Ascending aorta (tissue), 2 donors: ENCODE data around the gene PTPRN. TPM values are rescaled to one million over a fixed set of nuclear protein-coding genes. Genes with fewer than 3 reads are reported as not detected.

Experiments
- DNase-seq, 2 donors: peaks; one replicate each; pipeline ENCODE4 v3.0.0-alpha.2; 2019; ENCODE audit warnings: low spot score in 2 of 2
- H3K27ac ChIP-seq, 2 donors: fragments of 200-600 bp; sonication (generic); one replicate each; pipeline ENCODE4 v1.5.1; 2016 to 2017; ENCODE audit warnings: mild to moderate bottlenecking in 1 of 2
- H3K27me3 ChIP-seq: fragments of 200-600 bp; sonication (generic); one replicate; pipeline ENCODE4 v1.5.1; 2017
- H3K36me3 ChIP-seq, 2 donors: fragments of 200-600 bp; sonication (generic); one replicate each; pipeline ENCODE4 v1.5.1; 2016
- H3K4me1 ChIP-seq, 2 donors: fragments of 200-600 bp; sonication (generic); one replicate each; pipeline ENCODE4 v1.5.1; 2016 to 2017; ENCODE audit warnings: mild to moderate bottlenecking in 1 of 2
- H3K4me3 ChIP-seq, 2 donors: fragments of 200-600 bp; sonication (generic); one replicate each; pipeline ENCODE4 v1.5.1; 2016 to 2017; ENCODE audit warnings: mild to moderate bottlenecking in 1 of 2
- H3K9me3 ChIP-seq, 2 donors: fragments of 200-600 bp; sonication (generic); one replicate each; pipeline ENCODE4 v1.5.1; 2016
- intact Hi-C: fragments of 100-400 bp; cut with DNase I; formaldehyde crosslinking; loops from one replicate; pipeline ENCODE4 v1.15.1; 2023
- total RNA-seq: library from RNA; depleted of rRNA; stranded (reverse); fragments of >200 nt; gene quantifications from one replicate; pipeline ENCODE4 v1.1.0, GENCODE V29; 2016
- TF ChIP-seq, protein P1 (sequence below), 3 experiments: fragments of 200-600 bp in 2 of 3; fragments of 450-650 bp in 1 of 3; sonication (generic) in 2 of 3; IDR thresholded peaks; one replicate each; pipeline ENCODE4 v1.5.1; 2016 to 2019; ENCODE audit warnings: antibody characterized with exemption in 3 of 3, mild to moderate bottlenecking in 1 of 3, moderate library complexity in 1 of 3

Gene PTPRN
- total RNA-seq, 1 donor from 2014 or later: not detected

DNA sequence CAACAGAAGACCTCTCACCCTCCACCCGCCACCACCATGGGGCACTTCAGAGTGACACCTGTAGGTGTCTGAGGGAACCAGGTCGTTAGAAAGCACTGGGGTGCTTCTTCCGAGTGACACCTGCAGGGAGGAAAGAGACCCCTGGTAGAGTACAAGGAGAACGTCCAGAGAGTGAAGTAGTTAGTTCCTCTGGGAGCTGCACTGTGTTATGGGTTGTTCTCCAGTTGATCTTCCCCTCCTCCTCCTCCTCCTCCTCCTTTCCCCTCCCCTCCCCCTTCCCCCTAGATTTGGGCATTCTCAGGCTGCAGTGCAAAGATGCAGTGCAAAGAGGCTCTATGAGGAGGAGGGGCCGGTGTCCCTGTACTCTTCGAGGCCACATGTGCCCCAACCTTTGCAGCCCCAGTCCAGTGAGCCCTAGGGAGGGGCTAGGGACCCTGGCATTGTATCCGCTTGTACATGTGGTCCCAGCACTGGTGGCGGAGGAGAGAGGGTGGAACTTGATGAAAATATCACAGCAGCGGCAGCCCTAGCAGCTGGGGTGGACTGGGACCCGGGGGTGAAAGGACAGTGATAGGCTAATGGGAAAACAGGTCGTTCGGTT is 29.2 kb downstream of the PTPRN start:
- peak overlapping the region; percentile 99 for H3K27ac ChIP-seq
- peak in 1 of 2 donors; percentile 62 for DNase-seq
- peak overlapping the region; percentile 87 to 95 for H3K4me3 ChIP-seq
- peaks cover 6 to 34% of the 10 kb centered on the region in 2 donors for H3K4me1 ChIP-seq
- peaks cover 33 to 45% of the 10 kb centered on the region in 2 donors for H3K36me3 ChIP-seq
- TF ChIP-seq, protein P1, sequence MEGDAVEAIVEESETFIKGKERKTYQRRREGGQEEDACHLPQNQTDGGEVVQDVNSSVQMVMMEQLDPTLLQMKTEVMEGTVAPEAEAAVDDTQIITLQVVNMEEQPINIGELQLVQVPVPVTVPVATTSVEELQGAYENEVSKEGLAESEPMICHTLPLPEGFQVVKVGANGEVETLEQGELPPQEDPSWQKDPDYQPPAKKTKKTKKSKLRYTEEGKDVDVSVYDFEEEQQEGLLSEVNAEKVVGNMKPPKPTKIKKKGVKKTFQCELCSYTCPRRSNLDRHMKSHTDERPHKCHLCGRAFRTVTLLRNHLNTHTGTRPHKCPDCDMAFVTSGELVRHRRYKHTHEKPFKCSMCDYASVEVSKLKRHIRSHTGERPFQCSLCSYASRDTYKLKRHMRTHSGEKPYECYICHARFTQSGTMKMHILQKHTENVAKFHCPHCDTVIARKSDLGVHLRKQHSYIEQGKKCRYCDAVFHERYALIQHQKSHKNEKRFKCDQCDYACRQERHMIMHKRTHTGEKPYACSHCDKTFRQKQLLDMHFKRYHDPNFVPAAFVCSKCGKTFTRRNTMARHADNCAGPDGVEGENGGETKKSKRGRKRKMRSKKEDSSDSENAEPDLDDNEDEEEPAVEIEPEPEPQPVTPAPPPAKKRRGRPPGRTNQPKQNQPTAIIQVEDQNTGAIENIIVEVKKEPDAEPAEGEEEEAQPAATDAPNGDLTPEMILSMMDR (IDR thresholded peaks at IDR 0.05): peak in 1 of 3 experiments; percentile 15
- no peaks in the 10 kb centered on the region for H3K27me3 ChIP-seq
- intact Hi-C loops: loop anchor here (1.0 to 10.0 kb wide), 10 partner anchors 9 to 265 kb away; partner anchors contain the start of genes ABCB6, CHPF, DNPEP and GLB1L
- H3K9me3 ChIP-seq: no peaks in the 10 kb centered on the region

DNA sequence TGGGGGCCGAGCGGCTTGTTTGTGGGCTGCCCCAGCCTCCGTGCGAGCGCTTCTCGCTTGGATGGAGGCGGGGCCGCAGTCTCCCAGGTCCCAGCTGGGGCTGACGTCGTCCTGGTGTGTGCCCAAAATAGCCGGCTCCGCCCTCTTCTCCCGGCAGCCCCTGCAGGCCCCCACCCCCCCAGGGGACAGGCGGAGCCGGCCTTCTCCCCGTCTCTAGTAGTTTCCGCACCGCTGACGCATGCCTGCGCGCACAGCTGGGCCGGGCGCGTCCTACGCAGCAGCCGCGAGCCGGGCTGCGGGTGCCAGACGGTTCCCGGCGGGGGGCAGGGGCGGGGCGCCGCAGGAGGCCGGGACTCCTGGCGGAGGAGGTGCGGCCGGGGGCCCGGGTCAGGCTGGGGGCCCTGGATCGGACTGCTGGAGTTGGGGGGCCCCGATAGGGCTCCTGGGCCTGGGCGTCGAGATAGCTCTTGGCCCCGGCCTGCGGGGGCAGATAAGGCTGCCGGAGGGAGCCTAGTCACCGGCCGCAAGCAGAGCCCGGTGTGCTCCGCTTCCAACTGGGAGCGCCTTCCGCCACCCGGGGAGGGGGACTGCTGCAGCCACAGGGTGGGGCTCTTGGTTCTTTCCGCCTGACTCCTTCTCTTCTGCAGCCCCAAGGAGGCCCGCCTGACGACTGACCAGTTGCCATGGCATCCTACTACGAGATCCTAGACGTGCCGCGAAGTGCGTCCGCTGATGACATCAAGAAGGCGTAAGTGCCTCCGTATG is 29.9 kb downstream of the PTPRN start, which contains the start of gene DNAJB2:
TSS of gene DNAJB2 (plus strand) at position 216 of the 765 bp plus-strand sequence. CDS start at position 684, 468 bp downstream.
- Histone ChIP-seq H3K4me1 (peaks cover 7 to 35% of the 10 kb centered on the region in 2 donors), H3K4me3 (peak within 1 kb of the TSS; percentile 87 to 95), H3K27ac (peak within 1 kb of the TSS; percentile 99), H3K27me3 (no peaks in the 10 kb centered on the region), H3K36me3 (peaks cover 26 to 38% of the 10 kb centered on the region in 2 donors), H3K9me3 (no peaks in the 10 kb centered on the region)
- intact Hi-C loops: loop anchor here (1.0 to 10.0 kb wide), 10 partner anchors 10 to 265 kb away; partner anchors contain the start of genes ABCB6, CHPF, DNPEP and GLB1L
- TF ChIP-seq, protein P1 (IDR thresholded peaks at IDR 0.05): no peak
- peak; percentile 98 to 99 for DNase-seq

DNA sequence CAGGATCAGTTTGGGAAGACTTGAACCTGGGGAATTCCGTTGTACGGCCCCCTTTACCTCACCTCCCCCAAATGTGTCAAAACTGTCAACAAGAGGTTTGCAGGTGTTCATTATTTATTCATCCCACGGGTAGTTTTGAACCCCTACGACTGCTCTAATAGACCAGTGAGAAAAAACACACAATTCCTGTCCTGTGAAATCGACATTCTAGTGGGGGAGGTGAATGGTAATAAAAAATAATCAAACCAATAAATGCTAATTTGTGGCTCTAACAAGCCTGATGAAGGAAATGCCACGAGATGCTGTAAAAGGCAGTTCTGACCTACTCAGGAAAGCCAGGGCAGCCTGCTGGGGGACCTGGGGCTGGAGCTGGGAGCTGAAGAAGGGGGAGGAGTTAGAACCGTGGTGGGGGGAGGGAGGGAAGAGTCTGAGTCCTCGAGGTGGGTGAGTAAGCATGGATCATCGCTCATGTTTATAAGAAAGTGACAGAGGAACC is 30.5 kb downstream of the PTPRN start:
- Histone ChIP-seq H3K36me3 (peaks cover 24 to 32% of the 10 kb centered on the region in 2 donors), H3K4me1 (peaks cover 13 to 40% of the 10 kb centered on the region in 2 donors), H3K4me3 (peak overlapping the region; percentile 87 to 95), H3K27ac (peak overlapping the region; percentile 99), H3K9me3 (no peaks in the 10 kb centered on the region), H3K27me3 (no peaks in the 10 kb centered on the region)
- TF ChIP-seq, protein P1 (IDR thresholded peaks at IDR 0.05): peak in 1 of 3 experiments; percentile 7
- DNase-seq: no peak
- intact Hi-C loops: loop anchor here (1.0 to 10.0 kb wide), 10 partner anchors 11 to 266 kb away; partner anchors contain the start of genes ABCB6, CHPF, DNPEP and GLB1L

DNA sequence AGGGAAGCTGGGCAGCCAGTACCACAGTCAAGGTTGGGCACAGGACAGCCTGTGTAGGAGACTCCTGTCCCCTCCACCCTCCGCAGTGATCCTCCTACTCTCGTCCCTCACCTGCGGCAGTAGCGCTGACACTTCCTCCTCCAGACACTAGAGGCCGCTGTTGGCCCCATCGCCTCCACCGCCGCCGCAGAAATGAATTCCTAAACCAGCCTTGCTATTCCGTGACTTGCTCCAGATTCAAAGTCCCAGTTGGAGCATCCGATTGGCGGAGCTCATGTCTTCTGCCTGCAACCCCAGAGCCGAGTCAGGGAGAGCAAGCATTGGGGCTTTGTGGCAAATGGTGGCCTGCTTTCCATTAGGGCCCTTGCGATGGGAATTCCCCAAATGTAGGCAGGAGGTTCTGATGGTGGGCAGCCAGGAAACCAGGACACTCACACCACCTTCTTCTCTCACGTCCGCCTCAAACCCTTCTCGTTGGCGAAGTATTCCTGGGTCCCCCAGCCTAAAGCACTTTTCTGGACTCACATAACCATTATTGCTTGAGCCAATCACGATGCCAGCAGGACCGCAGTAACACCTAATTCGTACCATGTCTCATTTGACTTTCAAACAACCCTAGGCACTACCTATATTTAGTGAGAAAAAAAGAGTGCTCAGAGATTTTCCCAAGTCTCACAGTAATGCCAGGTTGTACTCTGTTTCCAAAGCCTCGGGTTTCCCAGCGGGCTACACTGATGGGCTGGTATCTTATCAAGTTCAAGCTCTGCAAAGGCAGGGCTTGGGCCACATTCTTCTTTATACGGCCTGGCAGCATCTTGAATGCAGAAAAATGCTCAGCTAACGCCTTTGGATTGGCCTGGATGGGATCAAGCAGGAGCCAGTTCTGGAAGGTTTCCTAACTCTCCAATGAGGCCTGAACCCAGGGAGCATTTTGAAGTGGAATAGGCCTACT is 31.2 kb downstream of the PTPRN start:
- H3K9me3 ChIP-seq: no peaks in the 10 kb centered on the region
- no peaks in the 10 kb centered on the region for H3K27me3 ChIP-seq
- intact Hi-C loops: loop anchor here (2.0 to 10.0 kb wide), 5 partner anchors 59 to 267 kb away; partner anchors contain the start of genes ABCB6, CHPF, DNPEP and TMEM198
- TF ChIP-seq, protein P1 (IDR thresholded peaks at IDR 0.05): peak; percentile 97 to 99 (median 99)
- peak in 1 of 2 donors; percentile 90 for DNase-seq
- peak overlapping the region; percentile 99 for H3K27ac ChIP-seq
- peaks cover 17 to 25% of the 10 kb centered on the region in 2 donors for H3K36me3 ChIP-seq
- peaks cover 15 to 41% of the 10 kb centered on the region in 2 donors for H3K4me1 ChIP-seq
- H3K4me3 ChIP-seq: peak overlapping the region in 1 of 2 donors; percentile 95
